HepG2 (cell line): Measurements from ENCODE around the gene QKI. TPM values are rescaled to one million over a fixed set of nuclear protein-coding genes. Genes with fewer than 3 reads are reported as not detected.

Source experiments
- CEBPB ChIP-seq: IDR thresholded peaks from 2 replicates; pipeline ENCODE4 v1.6.1; 2011; ENCODE audit warnings: low read depth, low read length, improper control_type of control experiment, borderline replicate concordance
- EHMT2 ChIP-seq: fragments of 200-600 bp; sonication (generic); IDR thresholded peaks from 2 replicates; pipeline ENCODE4 v1.7.0; 2017; ENCODE audit warnings: antibody characterized with exemption, low read depth, low read length, borderline replicate concordance
- HNF1A ChIP-seq, 2 experiments: sonication (generic) in 1 of 2; formaldehyde crosslinking in 1 of 2; IDR thresholded peaks; 2 replicates each; pipeline versions ENCODE4 v1.4.0 to v1.6.1; 2016 to 2020; ENCODE audit warnings: borderline replicate concordance in 1 of 2, low read depth in 1 of 2, mild to moderate bottlenecking in 1 of 2, missing genetic modification reagents in 1 of 2
- KDM4B ChIP-seq: sonication (generic); formaldehyde crosslinking; IDR thresholded peaks from 2 replicates; pipeline ENCODE4 v1.4.0; 2020; ENCODE audit warnings: missing genetic modification reagents
- PPARG ChIP-seq: conservative IDR thresholded peaks from 2 replicates; pipeline ENCODE4 v1.6.1; 2016; ENCODE audit warnings: missing biosample characterization, missing genetic modification reagents
- PREB ChIP-seq: sonication (generic); formaldehyde crosslinking; IDR thresholded peaks from 2 replicates; pipeline ENCODE4 v1.4.0; 2020; ENCODE audit warnings: missing genetic modification reagents
- RBFOX2 ChIP-seq: fragments of 200-400 bp; formaldehyde crosslinking; IDR thresholded peaks from 2 replicates; pipeline ENCODE4 v1.6.1; 2017; ENCODE audit warnings: low read depth, mild to moderate bottlenecking, low read length
- RBM39 ChIP-seq: fragments of 200-400 bp; formaldehyde crosslinking; IDR thresholded peaks from one replicate; pipeline ENCODE4 v1.6.1; 2018; ENCODE audit warnings: antibody characterized with exemption, mild to moderate bottlenecking, low read depth, low read length; ENCODE audit not compliant: poor library complexity, severe bottlenecking
- TBX3 ChIP-seq: fragments of 450-650 bp; IDR thresholded peaks from 2 replicates; pipeline ENCODE4 v1.6.1; 2017; ENCODE audit warnings: antibody characterized with exemption, mild to moderate bottlenecking, inconsistent platforms, borderline replicate concordance
- ZBTB42 ChIP-seq: sonication (generic); formaldehyde crosslinking; IDR thresholded peaks from 2 replicates; pipeline ENCODE4 v1.5.0; 2020; ENCODE audit warnings: mild to moderate bottlenecking, missing genetic modification reagents
- ZC3H4 ChIP-seq: sonication (generic); formaldehyde crosslinking; IDR thresholded peaks from 2 replicates; pipeline ENCODE4 v1.4.0; 2020; ENCODE audit warnings: missing genetic modification reagents, borderline replicate concordance
- ZKSCAN1 ChIP-seq: fragments of 150-350 bp; IDR thresholded peaks from 2 replicates; pipeline ENCODE4 v1.6.1; 2014; ENCODE audit warnings: low read length
- ZKSCAN5 ChIP-seq: sonication (generic); formaldehyde crosslinking; IDR thresholded peaks from 2 replicates; pipeline ENCODE4 v1.5.1; 2020; ENCODE audit warnings: mild to moderate bottlenecking, missing genetic modification reagents
- ZNF160 ChIP-seq: sonication (generic); formaldehyde crosslinking; IDR thresholded peaks from 2 replicates; pipeline ENCODE4 v1.8.0; 2022; ENCODE audit warnings: mild to moderate bottlenecking, inconsistent platforms, missing genetic modification reagents
- ZNF232 ChIP-seq: sonication (generic); formaldehyde crosslinking; IDR thresholded peaks from 2 replicates; pipeline ENCODE4 v1.4.0; 2020; ENCODE audit warnings: missing genetic modification reagents, borderline replicate concordance
- ZNF367 ChIP-seq: sonication (generic); formaldehyde crosslinking; IDR thresholded peaks from 2 replicates; pipeline ENCODE4 v1.4.0; 2020; ENCODE audit warnings: missing genetic modification reagents, borderline replicate concordance
- ZNF446 ChIP-seq: sonication (generic); formaldehyde crosslinking; IDR thresholded peaks from 2 replicates; pipeline ENCODE4 v1.5.0; 2020; ENCODE audit warnings: mild to moderate bottlenecking, missing genetic modification reagents
- ZNF503 ChIP-seq: sonication (generic); formaldehyde crosslinking; IDR thresholded peaks from 2 replicates; pipeline ENCODE4 v1.4.0; 2020; ENCODE audit warnings: missing genetic modification reagents
- ZNF570 ChIP-seq: sonication (generic); formaldehyde crosslinking; IDR thresholded peaks from 2 replicates; pipeline ENCODE4 v1.4.0; 2020; ENCODE audit warnings: mild to moderate bottlenecking, missing genetic modification reagents, borderline replicate concordance
- polyA plus RNA-seq, 8 experiments: library from polyadenylated mRNA; depleted of rRNA in 3 of 8; stranded (reverse) in 7 of 8; unstranded in 1 of 8; fragments of >200 nt; fragmentation: Illumina TruSeq in 4 of 8; extraction: Trizol in 4 of 8; gene quantifications; 2 replicates each; pipeline versions ENCODE4 v1.2.1 to v1.2.3, GENCODE V29; 2011 to 2016; ENCODE audit warnings: low read depth in 4 of 8, missing spikeins in 1 of 8, mixed read lengths in 1 of 8; ENCODE audit not compliant: insufficient read depth in 1 of 8
- total RNA-seq, 5 experiments: library from RNA; depleted of rRNA; stranded (reverse); fragments of >200 nt; fragmentation: Illumina TruSeq; extraction: Trizol; gene quantifications; 2 replicates each; pipeline ENCODE4 v1.2.3, GENCODE V29; 2016; ENCODE audit warnings: low read depth in 1 of 5
- TF ChIP-seq, protein P1 (sequence below): sonication (generic); formaldehyde crosslinking; IDR thresholded peaks from 2 replicates; pipeline ENCODE4 v1.8.0; 2022; ENCODE audit warnings: missing genetic modification reagents, mild to moderate bottlenecking, moderate library complexity, borderline replicate concordance

Gene QKI
- total and polyA plus RNA-seq, 2 of the 13 experiments (the other 11 are each of a cell fraction or from before 2014, with no cell fraction given) = 136 to 137 TPM

- TF ChIP-seq CEBPB (peak; percentile 27; the same call in 1 of the 2 replicates), ZNF160 (no peak), PPARG (peak; percentile 80), ZNF570 (CRISPR knock-in tag) (no peak), RBFOX2 (peak; percentile 31; the same call in 1 of the 2 replicates), ZNF367 (CRISPR knock-in tag) (no peak), RBM39 (no peak), ZKSCAN1 (0 out of 2 replicates have a peak, but pooled peaks have one; percentile 10), ZBTB42 (no peak), ZKSCAN5 (CRISPR knock-in tag) (no peak), ZNF446 (CRISPR knock-in tag) (no peak), EHMT2 (no peak), PREB (no peak), HNF1A (IDR thresholded peaks at IDR 0.05; ENCODE audit: low read depth) (peak; percentile 98), HNF1A (CRISPR knock-in tag; IDR thresholded peaks at IDR 0.05; ENCODE audit: borderline replicate concordance) (peak; percentile 98), KDM4B (CRISPR knock-in tag) (peak; percentile 80; the same call in 1 of the 2 replicates), TBX3 (no peak), ZNF232 (CRISPR knock-in tag) (no peak), ZNF503 (CRISPR knock-in tag) (no peak), ZC3H4 (CRISPR knock-in tag) (no peak)
- TF ChIP-seq, protein P1, sequence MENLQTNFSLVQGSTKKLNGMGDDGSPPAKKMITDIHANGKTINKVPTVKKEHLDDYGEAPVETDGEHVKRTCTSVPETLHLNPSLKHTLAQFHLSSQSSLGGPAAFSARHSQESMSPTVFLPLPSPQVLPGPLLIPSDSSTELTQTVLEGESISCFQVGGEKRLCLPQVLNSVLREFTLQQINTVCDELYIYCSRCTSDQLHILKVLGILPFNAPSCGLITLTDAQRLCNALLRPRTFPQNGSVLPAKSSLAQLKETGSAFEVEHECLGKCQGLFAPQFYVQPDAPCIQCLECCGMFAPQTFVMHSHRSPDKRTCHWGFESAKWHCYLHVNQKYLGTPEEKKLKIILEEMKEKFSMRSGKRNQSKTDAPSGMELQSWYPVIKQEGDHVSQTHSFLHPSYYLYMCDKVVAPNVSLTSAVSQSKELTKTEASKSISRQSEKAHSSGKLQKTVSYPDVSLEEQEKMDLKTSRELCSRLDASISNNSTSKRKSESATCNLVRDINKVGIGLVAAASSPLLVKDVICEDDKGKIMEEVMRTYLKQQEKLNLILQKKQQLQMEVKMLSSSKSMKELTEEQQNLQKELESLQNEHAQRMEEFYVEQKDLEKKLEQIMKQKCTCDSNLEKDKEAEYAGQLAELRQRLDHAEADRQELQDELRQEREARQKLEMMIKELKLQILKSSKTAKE (CRISPR knock-in tag) = no peak; the same call in 1 of the 2 replicates
Measured at GRCh38 chr6:163408352-163408991, 6.0 kb upstream of the QKI start (continued).
